Astrocyte (in vitro differentiated cells and primary cell): Measurements from ENCODE around the gene PLPPR1. TPM values are rescaled to one million over a fixed set of nuclear protein-coding genes. Genes with fewer than 3 reads are reported as not detected.

Experiments
- DNase-seq: peaks from one replicate; pipeline ENCODE4 v3.0.0-alpha.2; 2010; ENCODE audit warnings: low read depth
- FAIRE-seq: peaks from 2 replicates; lab custom pipeline; 2011; peaks lifted over from hg19 to GRCh38; lab: Jason Lieb, UNC
- H2AFZ ChIP-seq: 2 replicates; pipeline ENCODE4 v1.6.0; 2012; ENCODE audit warnings: low read depth, low read length, inconsistent platforms
- H3K27ac ChIP-seq: 2 replicates; pipeline ENCODE4 v1.5.1; 2011; ENCODE audit warnings: low read depth, low read length, inconsistent platforms
- H3K27me3 ChIP-seq: 2 replicates; pipeline ENCODE4 v1.6.0; 2011; ENCODE audit warnings: low read length, inconsistent platforms; ENCODE audit not compliant: insufficient read depth
- H3K36me3 ChIP-seq: 2 replicates; pipeline ENCODE4 v1.5.1; 2011; ENCODE audit warnings: low read length, inconsistent platforms; ENCODE audit not compliant: insufficient read depth
- H3K4me1 ChIP-seq: 2 replicates; pipeline ENCODE4 v1.5.1; 2011; ENCODE audit warnings: low read length, inconsistent platforms; ENCODE audit not compliant: insufficient read depth
- H3K4me2 ChIP-seq: 2 replicates; pipeline ENCODE4 v1.6.0; 2012; ENCODE audit warnings: low read length, inconsistent platforms
- H3K4me3 ChIP-seq: 2 replicates; pipeline ENCODE4 v1.5.1; 2011; ENCODE audit warnings: low read depth, mild to moderate bottlenecking, low read length, inconsistent platforms; ENCODE audit not compliant: insufficient read depth
- H3K79me2 ChIP-seq: 2 replicates; pipeline ENCODE4 v1.6.0; 2012; ENCODE audit warnings: mild to moderate bottlenecking, low read length, inconsistent platforms; ENCODE audit not compliant: insufficient read depth
- H3K9ac ChIP-seq: 2 replicates; pipeline ENCODE4 v1.6.0; 2012; ENCODE audit warnings: mild to moderate bottlenecking, low read length, inconsistent platforms
- H3K9me3 ChIP-seq: 2 replicates; pipeline ENCODE4 v1.5.1; 2012; ENCODE audit warnings: low read depth, mild to moderate bottlenecking, low read length, inconsistent platforms; ENCODE audit not compliant: insufficient read depth
- H4K20me1 ChIP-seq: 2 replicates; pipeline ENCODE4 v1.6.0; 2012; ENCODE audit warnings: low read length, inconsistent platforms; ENCODE audit not compliant: insufficient read depth
- H3K27ac Mint-ChIP-seq: one replicate; pipeline ENCODE4 v1.8.0; 2021; ENCODE audit warnings: mild to moderate bottlenecking, mixed read lengths; ENCODE audit not compliant: unreplicated experiment
- H3K27me3 Mint-ChIP-seq: one replicate; pipeline ENCODE4 v1.8.0; 2021; ENCODE audit warnings: low read depth, mixed read lengths; ENCODE audit not compliant: unreplicated experiment
- H3K36me3 Mint-ChIP-seq: one replicate; pipeline ENCODE4 v1.8.0; 2021; ENCODE audit warnings: low read depth, mixed read lengths; ENCODE audit not compliant: unreplicated experiment
- H3K4me1 Mint-ChIP-seq: one replicate; pipeline ENCODE4 v1.8.0; 2021; ENCODE audit warnings: low read depth, mixed read lengths; ENCODE audit not compliant: unreplicated experiment
- H3K4me3 Mint-ChIP-seq: one replicate; pipeline ENCODE4 v1.8.0; 2021; ENCODE audit warnings: mild to moderate bottlenecking, moderate library complexity, mixed read lengths; ENCODE audit not compliant: unreplicated experiment
- H3K9me3 Mint-ChIP-seq: one replicate; pipeline ENCODE4 v1.8.0; 2021; ENCODE audit warnings: mild to moderate bottlenecking, mixed read lengths; ENCODE audit not compliant: unreplicated experiment
- EZH2 ChIP-seq: IDR thresholded peaks from 2 replicates; pipeline ENCODE4 v1.6.1; 2012; ENCODE audit warnings: mild to moderate bottlenecking, low read length, inconsistent platforms; ENCODE audit not compliant: insufficient read depth
- total RNA-seq: library from RNA; stranded (reverse); gene quantifications from 2 replicates; pipeline ENCODE4 v1.2.1, GENCODE V29; 2021
- TF ChIP-seq, protein P1 (sequence below): IDR thresholded peaks from 2 replicates; pipeline ENCODE4 v1.5.1; 2011; ENCODE audit warnings: low read depth, mild to moderate bottlenecking, inconsistent platforms, low read length, moderate library complexity; ENCODE audit not compliant: insufficient read depth

PLPPR1 gene
- total RNA-seq, 1 donor from 2014 or later, result not detected

DNA sequence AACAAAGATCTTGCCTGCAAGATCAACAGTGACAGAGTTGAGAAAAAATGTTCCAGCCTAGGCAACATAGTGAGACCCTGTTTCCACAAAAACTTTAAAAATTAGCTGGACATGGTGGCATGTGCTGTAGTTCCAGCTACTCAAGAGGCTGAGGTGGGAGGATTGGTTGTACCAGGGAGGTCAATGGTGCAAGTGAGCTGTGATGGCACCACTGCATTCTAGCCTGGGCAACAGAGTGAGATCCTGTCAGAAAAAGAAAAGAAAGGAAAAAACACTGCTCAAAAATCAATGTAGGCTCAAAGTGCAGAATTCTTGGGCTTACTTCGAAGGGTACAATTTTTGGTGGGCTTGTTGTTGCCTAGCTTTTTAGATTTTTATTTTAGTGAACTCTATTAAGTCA, 145.4 kb downstream of the PLPPR1 start:
- Mint-ChIP-seq H3K4me1 (no peaks in the 10 kb centered on the region), H3K27ac (no peak overlapping the region), H3K36me3 (no peaks in the 10 kb centered on the region), H3K27me3 (no peaks in the 10 kb centered on the region), H3K4me3 (no peak overlapping the region), H3K9me3 (no peaks in the 10 kb centered on the region)
- no peak overlapping the region for H2AFZ ChIP-seq
- TF ChIP-seq, protein P1, sequence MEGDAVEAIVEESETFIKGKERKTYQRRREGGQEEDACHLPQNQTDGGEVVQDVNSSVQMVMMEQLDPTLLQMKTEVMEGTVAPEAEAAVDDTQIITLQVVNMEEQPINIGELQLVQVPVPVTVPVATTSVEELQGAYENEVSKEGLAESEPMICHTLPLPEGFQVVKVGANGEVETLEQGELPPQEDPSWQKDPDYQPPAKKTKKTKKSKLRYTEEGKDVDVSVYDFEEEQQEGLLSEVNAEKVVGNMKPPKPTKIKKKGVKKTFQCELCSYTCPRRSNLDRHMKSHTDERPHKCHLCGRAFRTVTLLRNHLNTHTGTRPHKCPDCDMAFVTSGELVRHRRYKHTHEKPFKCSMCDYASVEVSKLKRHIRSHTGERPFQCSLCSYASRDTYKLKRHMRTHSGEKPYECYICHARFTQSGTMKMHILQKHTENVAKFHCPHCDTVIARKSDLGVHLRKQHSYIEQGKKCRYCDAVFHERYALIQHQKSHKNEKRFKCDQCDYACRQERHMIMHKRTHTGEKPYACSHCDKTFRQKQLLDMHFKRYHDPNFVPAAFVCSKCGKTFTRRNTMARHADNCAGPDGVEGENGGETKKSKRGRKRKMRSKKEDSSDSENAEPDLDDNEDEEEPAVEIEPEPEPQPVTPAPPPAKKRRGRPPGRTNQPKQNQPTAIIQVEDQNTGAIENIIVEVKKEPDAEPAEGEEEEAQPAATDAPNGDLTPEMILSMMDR, result no peak
- no peak for TF ChIP-seq EZH2
- DNase-seq (no peak), FAIRE-seq (no peak)
- H3K36me3 ChIP-seq, result no peaks in the 10 kb centered on the region
- H3K4me2 ChIP-seq, result no peak overlapping the region
- no peak overlapping the region for H3K27ac ChIP-seq
- H3K79me2 ChIP-seq, result no peaks in the 10 kb centered on the region
- H3K4me1 ChIP-seq, result no peaks in the 10 kb centered on the region
- H4K20me1 ChIP-seq, result no peaks in the 10 kb centered on the region
- no peaks in the 10 kb centered on the region for H3K9me3 ChIP-seq
- H3K4me3 ChIP-seq, result no peak overlapping the region
- H3K27me3 ChIP-seq, result no peaks in the 10 kb centered on the region
- H3K9ac ChIP-seq, result no peak overlapping the region

DNA sequence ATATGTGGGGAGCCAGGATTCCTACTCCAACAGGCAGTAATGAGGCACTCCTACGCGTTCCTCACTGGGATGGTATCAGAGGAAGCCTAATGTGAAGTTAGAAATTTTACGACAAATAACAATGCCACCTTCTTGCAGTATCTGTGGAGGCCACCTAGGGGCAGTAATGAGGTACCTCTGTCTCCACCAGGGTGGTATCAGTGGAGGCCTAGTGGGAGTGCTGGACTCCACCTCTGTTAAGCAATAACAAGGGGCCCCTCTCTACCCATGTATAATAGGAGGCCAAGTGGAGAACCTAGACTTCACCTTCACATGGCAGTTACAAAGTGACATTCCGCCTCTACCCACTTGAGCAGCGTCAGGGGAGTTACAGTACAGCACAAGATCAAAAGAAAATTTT, 147.9 kb downstream of the PLPPR1 start:
- no peak for DNase-seq
- Mint-ChIP-seq H3K36me3 (no peaks in the 10 kb centered on the region), H3K4me1 (no peaks in the 10 kb centered on the region), H3K4me3 (no peak overlapping the region), H3K27me3 (no peaks in the 10 kb centered on the region), H3K9me3 (no peaks in the 10 kb centered on the region), H3K27ac (no peak overlapping the region)
- no peak overlapping the region for H3K9ac ChIP-seq
- H2AFZ ChIP-seq, result no peak overlapping the region
- TF ChIP-seq, protein P1, result no peak
- TF ChIP-seq EZH2, result no peak
- no peaks in the 10 kb centered on the region for H3K27me3 ChIP-seq
- H3K79me2 ChIP-seq, result no peaks in the 10 kb centered on the region
- H3K9me3 ChIP-seq, result no peaks in the 10 kb centered on the region
- no peaks in the 10 kb centered on the region for H3K4me1 ChIP-seq
- no peak overlapping the region for H3K27ac ChIP-seq
- no peak overlapping the region for H3K4me2 ChIP-seq
- no peaks in the 10 kb centered on the region for H3K36me3 ChIP-seq
- H4K20me1 ChIP-seq, result no peaks in the 10 kb centered on the region
- no peak overlapping the region for H3K4me3 ChIP-seq
- FAIRE-seq, result no peak

DNA sequence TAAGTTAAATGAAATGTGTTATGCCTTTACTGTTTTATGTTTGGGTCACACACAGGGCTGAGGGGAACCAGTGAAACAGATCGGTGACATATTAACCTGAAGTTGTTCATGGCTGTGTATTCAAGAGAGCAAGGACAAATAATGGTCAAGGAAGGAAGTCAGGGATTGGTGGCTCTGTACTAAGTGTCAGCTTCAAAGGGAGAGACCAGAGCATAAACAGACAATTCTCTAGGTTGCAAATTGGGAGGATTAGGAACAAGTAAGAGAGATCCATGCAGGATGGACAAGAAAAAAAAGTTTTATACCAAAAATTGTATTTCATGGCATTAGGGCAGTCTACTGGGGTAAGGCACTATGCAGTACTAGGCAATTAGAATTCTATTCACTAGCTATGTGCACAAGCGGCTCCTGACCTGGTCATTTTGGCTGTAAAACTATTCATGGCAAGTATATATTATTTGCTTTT, 156.3 kb downstream of the PLPPR1 start:
- Histone ChIP-seq H3K79me2 (no peaks in the 10 kb centered on the region), H3K27ac (no peak overlapping the region), H3K4me3 (no peak overlapping the region), H4K20me1 (no peaks in the 10 kb centered on the region), H3K9ac (no peak overlapping the region), H3K9me3 (no peaks in the 10 kb centered on the region), H3K4me2 (no peak overlapping the region), H3K36me3 (no peaks in the 10 kb centered on the region), H3K27me3 (no peaks in the 10 kb centered on the region), H2AFZ (no peak overlapping the region), H3K4me1 (no peaks in the 10 kb centered on the region)
- no peaks in the 10 kb centered on the region for H3K27me3 Mint-ChIP-seq
- no peaks in the 10 kb centered on the region for H3K4me1 Mint-ChIP-seq
- H3K36me3 Mint-ChIP-seq, result no peaks in the 10 kb centered on the region
- H3K9me3 Mint-ChIP-seq, result no peaks in the 10 kb centered on the region
- no peak overlapping the region for H3K27ac Mint-ChIP-seq
- TF ChIP-seq EZH2, result no peak
- TF ChIP-seq, protein P1, result no peak
- no peak for DNase-seq
- no peak for FAIRE-seq
- H3K4me3 Mint-ChIP-seq, result no peak overlapping the region
